Right renal pelvis (tissue), 4 donors: ENCODE results near the gene ATG5. TPM values are rescaled to one million over a fixed set of nuclear protein-coding genes. Genes with fewer than 3 reads are reported as not detected.

Experiments
- DNase-seq, 4 donors: peaks; one replicate each; pipeline ENCODE4 v3.0.0-alpha.2; 2013; ENCODE audit warnings: low read depth in 4 of 4, low spot score in 3 of 4, missing footprints in 1 of 4
- polyA plus RNA-seq, 4 donors: library from polyadenylated mRNA; unstranded; fragments of 120-200 nt; gene quantifications; one replicate each; pipeline ENCODE4 v1.2.1, GENCODE V29; 2013; ENCODE audit not compliant: insufficient read length in 4 of 4

Gene ATG5
- polyA plus RNA-seq, 4 donors: 47.8 to 58.7 (median 54.5) TPM

DNA sequence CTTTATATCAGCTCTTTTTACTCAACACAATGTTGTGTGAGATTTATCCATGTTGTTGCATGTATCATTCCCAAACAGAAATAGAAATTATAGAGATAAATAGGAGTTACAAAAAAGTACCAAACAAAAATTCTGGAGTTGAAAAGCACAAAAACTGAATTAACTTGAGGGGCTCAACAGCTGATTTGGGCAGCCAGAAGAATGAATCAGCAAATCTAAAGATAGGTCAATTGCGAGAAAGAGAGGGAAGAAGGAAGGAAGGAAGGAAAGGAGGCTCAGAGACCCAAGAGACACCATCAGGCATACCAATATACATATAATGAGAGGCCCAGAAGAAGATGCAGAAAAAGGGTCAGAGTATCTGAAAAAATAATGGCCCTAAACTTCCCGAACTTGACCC lies 98.9 kb downstream of the ATG5 start:
- no peak for DNase-seq

DNA sequence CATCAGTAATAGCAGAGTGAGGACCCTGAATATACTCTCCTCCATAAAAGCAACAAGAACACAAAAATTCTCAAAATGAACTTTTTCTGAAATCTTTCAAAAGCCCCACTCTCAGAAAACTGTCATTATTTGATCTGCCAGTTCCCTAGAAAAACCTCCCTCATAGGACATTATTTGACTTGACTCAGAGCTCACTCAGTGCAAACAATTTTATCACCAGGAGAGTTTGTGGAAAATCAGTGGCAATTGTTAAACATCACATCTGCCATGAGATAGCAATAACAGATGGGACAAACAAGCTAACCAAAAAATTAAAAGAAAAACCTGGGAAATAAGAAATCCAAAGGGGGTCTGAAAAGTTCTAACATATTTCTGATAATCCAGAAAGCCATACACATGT lies 100.0 kb downstream of the ATG5 start:
- no peak for DNase-seq

DNA sequence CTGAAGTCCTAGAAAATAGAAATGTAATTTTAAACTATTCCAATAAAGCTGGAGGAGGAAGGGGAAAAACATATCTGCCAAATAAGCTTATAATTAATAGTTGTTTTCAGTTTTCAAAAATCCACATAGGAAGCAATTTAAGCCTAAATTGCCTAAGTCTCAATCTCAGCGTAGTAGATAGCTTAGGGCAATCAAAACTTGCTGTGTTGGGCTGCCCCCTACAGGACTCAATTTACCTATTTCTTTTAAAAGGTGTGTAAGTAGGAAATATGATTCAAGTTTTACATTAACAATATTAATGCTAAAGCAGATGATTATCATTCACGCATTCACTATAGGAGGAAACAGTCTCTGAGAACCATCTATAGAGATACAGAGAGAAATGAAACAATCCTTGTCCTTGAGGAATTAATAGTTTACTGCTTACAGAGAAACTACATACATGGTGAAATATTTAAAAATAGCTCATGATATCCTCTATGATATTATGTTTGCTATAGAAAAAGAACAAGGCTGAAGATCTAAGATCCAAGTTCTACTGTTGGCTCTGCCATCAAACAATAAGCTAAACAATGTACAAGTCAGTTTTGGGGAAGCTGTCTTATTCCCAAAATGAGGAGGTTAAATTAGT lies 102.1 kb downstream of the ATG5 start:
- peak; percentile 23 to 53 (median 38) for DNase-seq

GRCh38 chr6:106220485-106220884 lies 105.1 kb downstream of the ATG5 start:
- no peak for DNase-seq

- no peak for DNase-seq
Observed at GRCh38 chr6:106216527-106216926, 109.0 kb downstream of the ATG5 start.

GRCh38 chr6:106215608-106216007 lies 110.0 kb downstream of the ATG5 start:
- no peak for DNase-seq

DNA sequence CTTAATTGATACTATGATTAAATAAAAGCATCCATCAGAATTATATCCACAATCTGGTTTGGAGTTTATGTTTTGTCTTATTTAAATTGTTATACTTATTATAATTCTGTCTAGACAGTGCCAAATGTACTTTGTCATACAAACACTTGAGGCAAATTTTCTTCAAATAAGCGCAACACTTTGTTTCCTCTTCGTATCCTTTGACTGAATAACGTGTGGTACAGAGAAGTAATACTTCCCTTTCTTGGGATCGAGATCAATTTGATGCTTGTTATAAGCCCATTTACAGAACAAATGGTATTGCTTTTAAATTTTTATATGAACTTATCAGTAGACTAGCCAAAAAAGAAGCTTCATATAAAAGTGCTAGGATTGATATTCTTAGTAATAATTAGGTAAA lies 111.0 kb downstream of the ATG5 start:
- DNase-seq: no peak

DNA sequence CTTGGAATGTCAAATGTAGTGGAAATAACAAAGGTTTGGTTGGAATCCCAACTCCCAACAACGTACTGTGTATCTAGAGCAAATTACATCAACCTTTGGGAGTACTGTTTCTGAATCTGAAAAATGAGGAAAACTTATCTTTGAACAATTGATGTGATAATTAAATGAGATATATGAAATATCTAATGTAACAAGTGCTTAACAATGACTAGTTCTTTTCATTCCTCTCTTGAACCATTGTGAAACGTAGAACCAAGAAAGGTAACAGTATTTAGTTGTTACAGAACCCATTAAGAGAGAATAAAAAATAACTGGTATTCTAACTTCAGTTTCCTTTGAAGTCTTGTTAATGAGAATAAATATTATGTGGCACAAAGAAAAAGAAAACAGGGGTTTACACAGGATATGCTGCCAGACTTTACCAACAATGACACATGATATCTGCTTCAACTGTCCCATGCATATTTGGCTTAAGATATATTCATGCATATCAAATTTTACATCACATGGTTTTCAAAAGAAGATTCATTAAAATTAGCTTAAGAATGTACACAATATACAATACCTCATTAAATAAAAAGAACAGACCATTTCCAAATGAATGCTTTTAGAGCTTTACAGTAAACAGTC lies 111.8 kb downstream of the ATG5 start:
- DNase-seq: no peak

GRCh38 chr6:106212576-106212975 lies 113.0 kb downstream of the ATG5 start:
- no peak for DNase-seq

GRCh38 chr6:106206905-106207304 lies 118.7 kb downstream of the ATG5 start:
- DNase-seq: no peak

GRCh38 chr6:106204961-106205360 lies 120.6 kb downstream of the ATG5 start:
- no peak for DNase-seq

- no peak for DNase-seq
Observed at GRCh38 chr6:106199998-106200397, 125.6 kb downstream of the ATG5 start.

- no peak for DNase-seq
Observed at GRCh38 chr6:106199331-106199730, 126.2 kb downstream of the ATG5 start.

- no peak for DNase-seq
Observed at GRCh38 chr6:106197441-106197840, 128.1 kb downstream of the ATG5 start.

- DNase-seq: no peak
Observed at GRCh38 chr6:106194949-106195921, 130.3 kb downstream of the ATG5 start.

DNA sequence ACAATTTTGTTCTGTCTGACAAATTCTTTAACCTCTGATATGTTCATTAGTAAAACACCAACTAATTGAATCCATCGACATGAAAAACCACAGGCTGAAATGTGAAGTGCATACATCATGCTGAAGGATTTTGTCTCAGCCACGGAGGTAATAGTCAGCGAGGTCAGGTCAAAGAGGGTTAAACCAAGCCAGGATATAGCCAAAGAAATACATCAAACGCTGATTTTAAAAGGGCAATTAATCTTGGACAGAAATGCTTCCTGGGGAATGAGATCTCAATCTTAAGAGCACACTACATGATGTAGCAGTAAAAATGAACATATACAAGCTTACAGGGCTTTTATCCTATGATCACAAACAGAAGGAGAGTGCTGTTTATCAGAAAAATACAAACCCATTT lies 132.7 kb downstream of the ATG5 start:
- no peak for DNase-seq

DNA sequence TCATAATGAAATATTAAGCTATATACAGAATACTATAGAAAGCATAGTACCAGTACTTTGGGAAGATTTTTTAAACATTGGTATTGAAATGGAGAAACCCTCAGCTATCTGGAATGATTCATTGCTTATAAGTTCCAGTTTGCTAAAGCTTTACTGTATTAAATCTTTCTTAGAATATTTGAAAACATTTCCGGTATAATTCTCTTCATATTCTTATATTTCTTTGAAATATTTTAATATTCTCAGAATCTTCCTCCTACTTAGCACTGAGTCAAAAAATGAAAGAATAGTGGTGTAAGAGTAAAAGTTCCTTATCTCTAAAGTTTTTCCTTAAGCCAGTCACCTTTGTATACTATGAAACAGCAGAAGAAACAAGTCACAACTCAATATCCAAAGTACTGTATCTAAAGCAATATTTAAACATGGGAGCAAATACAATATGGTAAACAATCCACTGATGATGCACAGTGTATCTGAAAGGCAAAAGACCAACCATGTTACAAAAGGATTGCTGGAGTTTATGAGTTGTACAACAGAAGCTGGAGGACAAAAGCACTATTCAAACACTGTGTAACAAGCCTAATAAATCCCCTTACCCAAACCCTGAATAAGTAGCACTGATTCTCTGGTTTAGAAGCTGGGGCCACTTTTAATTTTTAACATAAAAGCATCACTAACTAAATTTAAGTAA lies 137.3 kb downstream of the ATG5 start:
- no peak for DNase-seq

- DNase-seq: no peak
Observed at GRCh38 chr6:106187424-106187982, 138.1 kb downstream of the ATG5 start.

DNA sequence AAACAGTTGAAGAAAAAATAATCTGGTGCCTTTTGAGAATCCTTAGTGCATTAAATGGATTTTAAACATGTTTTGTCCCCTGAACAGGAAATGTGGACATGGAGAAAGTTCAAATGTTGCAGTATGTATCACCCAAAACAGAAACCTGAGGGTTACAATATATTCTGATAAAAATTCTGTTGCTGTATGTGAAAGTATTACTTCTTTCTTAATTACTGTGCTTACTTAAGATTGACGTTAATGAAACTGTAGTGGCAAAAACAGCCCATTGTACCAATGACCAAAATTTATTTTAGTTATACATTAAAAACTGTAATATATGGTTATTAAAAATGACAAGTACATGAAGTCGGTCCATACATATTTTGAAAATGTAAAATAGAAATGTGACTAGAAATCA lies 138.8 kb downstream of the ATG5 start:
- no peak for DNase-seq

- no peak for DNase-seq
Observed at GRCh38 chr6:106186172-106186571, 139.4 kb downstream of the ATG5 start.

DNA sequence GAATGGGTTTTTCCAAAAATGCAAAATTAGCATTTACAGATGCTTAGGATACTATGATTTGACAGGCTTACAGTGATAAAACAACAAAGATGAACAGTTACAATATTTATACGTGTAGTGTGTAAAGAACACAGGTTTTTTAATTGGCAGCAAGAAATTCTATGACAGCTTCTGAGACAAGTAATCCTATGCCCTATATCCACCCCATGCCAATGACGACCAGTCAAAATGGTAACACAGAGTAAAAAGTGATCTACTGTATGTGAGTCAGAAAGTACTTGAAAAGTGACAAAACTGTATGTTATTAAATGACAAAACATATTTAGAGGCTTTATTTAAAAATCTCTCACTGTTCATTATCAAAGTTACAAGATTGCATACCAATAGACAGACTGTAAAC lies 139.9 kb downstream of the ATG5 start:
- no peak for DNase-seq
